ENCODE measurements around the gene CCR9. TPM values are rescaled to one million over a fixed set of nuclear protein-coding genes. Genes with fewer than 3 reads are reported as not detected.

The CCR9 gene
- total and polyA plus RNA-seq, 2 experiments from 2014 or later, result 0.27 to 0.71 TPM

DNA sequence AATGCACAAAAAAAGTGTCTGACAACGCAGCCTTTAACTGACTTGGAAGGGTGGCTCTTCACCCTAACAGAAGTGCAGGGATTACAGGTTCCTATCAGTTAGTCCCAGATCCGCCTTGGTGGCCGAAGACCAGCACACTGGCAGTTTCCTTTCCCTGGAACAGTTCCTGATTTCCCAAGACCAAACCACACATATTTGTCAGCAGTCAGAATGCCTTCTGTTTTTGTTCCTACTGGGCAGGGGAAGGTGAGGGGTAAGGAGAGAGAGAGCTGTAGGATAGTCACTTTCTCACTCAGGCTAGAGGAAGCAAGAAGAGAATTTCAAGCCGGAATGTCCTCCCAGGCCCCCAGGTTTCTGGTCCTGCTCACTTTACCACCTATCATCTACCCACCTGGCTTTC is 66.1 kb downstream of the CCR9 start:
- no peak overlapping the region for H3K4me3 ChIP-seq
- peaks cover 50% of the 10 kb centered on the region for H3K36me3 ChIP-seq
- H3K4me1 ChIP-seq (ENCODE audit: low read depth), result peaks cover 3% of the 10 kb centered on the region
- DNase-seq (ENCODE audit: low read depth in 1 of 2, low spot score in 1 of 2), result peak in 1 of 2 donors; percentile 54
- no peak overlapping the region for H3K27ac ChIP-seq
- no peaks in the 10 kb centered on the region for H3K9me3 ChIP-seq (ENCODE audit: low read depth)
- TF ChIP-seq, protein P1, sequence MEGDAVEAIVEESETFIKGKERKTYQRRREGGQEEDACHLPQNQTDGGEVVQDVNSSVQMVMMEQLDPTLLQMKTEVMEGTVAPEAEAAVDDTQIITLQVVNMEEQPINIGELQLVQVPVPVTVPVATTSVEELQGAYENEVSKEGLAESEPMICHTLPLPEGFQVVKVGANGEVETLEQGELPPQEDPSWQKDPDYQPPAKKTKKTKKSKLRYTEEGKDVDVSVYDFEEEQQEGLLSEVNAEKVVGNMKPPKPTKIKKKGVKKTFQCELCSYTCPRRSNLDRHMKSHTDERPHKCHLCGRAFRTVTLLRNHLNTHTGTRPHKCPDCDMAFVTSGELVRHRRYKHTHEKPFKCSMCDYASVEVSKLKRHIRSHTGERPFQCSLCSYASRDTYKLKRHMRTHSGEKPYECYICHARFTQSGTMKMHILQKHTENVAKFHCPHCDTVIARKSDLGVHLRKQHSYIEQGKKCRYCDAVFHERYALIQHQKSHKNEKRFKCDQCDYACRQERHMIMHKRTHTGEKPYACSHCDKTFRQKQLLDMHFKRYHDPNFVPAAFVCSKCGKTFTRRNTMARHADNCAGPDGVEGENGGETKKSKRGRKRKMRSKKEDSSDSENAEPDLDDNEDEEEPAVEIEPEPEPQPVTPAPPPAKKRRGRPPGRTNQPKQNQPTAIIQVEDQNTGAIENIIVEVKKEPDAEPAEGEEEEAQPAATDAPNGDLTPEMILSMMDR (IDR thresholded peaks at IDR 0.05; ENCODE audit: low read depth, low read length), result no peak
- H3K27me3 ChIP-seq, result no peaks in the 10 kb centered on the region

Other genes with a start within 250 kb of the CCR9 start
- gene SACM1L, start 197.1 kb upstream of the CCR9 start, total RNA-seq, result 15.7 and 37.5 TPM in 2 replicates
- gene SACM1L, start 197.1 kb upstream of the CCR9 start, polyA plus RNA-seq, result 32.8 and 37.4 TPM in 2 replicates
- gene SLC6A20, start 90.0 kb upstream of the CCR9 start, total RNA-seq, result 0.14 and 0.39 TPM in 2 replicates
- 0.20 TPM in 1 of 2 replicates, not detected in the other for gene SLC6A20, start 90.0 kb upstream of the CCR9 start, polyA plus RNA-seq
- gene LZTFL1, start 44.4 kb upstream of the CCR9 start, total RNA-seq, result 26.4 and 30.2 TPM in 2 replicates
- 21.7 and 26.0 TPM in 2 replicates for gene LZTFL1, start 44.4 kb upstream of the CCR9 start, polyA plus RNA-seq
- gene CXCR6, start 56.9 kb downstream of the CCR9 start, total RNA-seq, result not detected in 2 replicates
- gene CXCR6, start 56.9 kb downstream of the CCR9 start, polyA plus RNA-seq, result 0.06 TPM in 1 of 2 replicates, not detected in the other
- gene FYCO1, start 109.3 kb downstream of the CCR9 start, total RNA-seq, result 14.8 and 27.5 TPM in 2 replicates
- gene FYCO1, start 109.3 kb downstream of the CCR9 start, polyA plus RNA-seq, result 8.1 and 11.5 TPM in 2 replicates
- gene XCR1, start 140.9 kb downstream of the CCR9 start, total RNA-seq, result not detected in 2 replicates
- not detected in 2 replicates for gene XCR1, start 140.9 kb downstream of the CCR9 start, polyA plus RNA-seq